IPS DF 4.7 (cell line): ENCODE results near the gene MAB21L4.

ENCODE experiments used
- DNase-seq: peaks from one replicate; pipeline ENCODE4 v3.0.0-alpha.2; 2013; ENCODE audit warnings: low spot score; ENCODE audit errors: extremely low read depth

The MAB21L4 gene

GRCh38 chr2:240895656-240896388 is at the start of gene MAB21L4:
MAB21L4 (minus strand) TSS chr2:240896156; CDS start chr2:240895997, 159 bp downstream.
- DNase-seq = no peak

GRCh38 chr2:240936106-240936505 is 40.1 kb upstream of the MAB21L4 start:
- no peak for DNase-seq

GRCh38 chr2:240935103-240935876 is 39.3 kb upstream of the MAB21L4 start:
- no peak for DNase-seq

GRCh38 chr2:240934701-240935102 is 38.7 kb upstream of the MAB21L4 start:
- DNase-seq = no peak

GRCh38 chr2:240933966-240934700 is 38.2 kb upstream of the MAB21L4 start:
- no peak for DNase-seq

GRCh38 chr2:240933048-240933965 is 37.4 kb upstream of the MAB21L4 start:
- DNase-seq = no peak

GRCh38 chr2:240932724-240933047 is 36.7 kb upstream of the MAB21L4 start:
- DNase-seq = no peak

GRCh38 chr2:240932001-240932723 is 36.2 kb upstream of the MAB21L4 start:
- no peak for DNase-seq

GRCh38 chr2:240931319-240931949 is 35.5 kb upstream of the MAB21L4 start:
- no peak for DNase-seq

- no peak for DNase-seq
Measured at GRCh38 chr2:240930631-240931318, 34.8 kb upstream of the MAB21L4 start.

- DNase-seq = no peak
Measured at GRCh38 chr2:240930096-240930630, 34.2 kb upstream of the MAB21L4 start.

- no peak for DNase-seq
Measured at GRCh38 chr2:240929364-240930095, 33.6 kb upstream of the MAB21L4 start.

- DNase-seq = no peak
Measured at GRCh38 chr2:240928476-240929363, 32.8 kb upstream of the MAB21L4 start.

GRCh38 chr2:240927390-240927781 is 31.4 kb upstream of the MAB21L4 start:
- DNase-seq = no peak

GRCh38 chr2:240926516-240927389 is 30.8 kb upstream of the MAB21L4 start:
- no peak for DNase-seq
